OCI-LY7 (cell line): ENCODE measurements around the gene KLHL3.

Source experiments
- CTCF ChIP-seq: fragments of 200-600 bp; sonication (generic); conservative IDR thresholded peaks from 2 replicates; pipeline ENCODE4 v1.5.1; 2014; ENCODE audit warnings: mild to moderate bottlenecking, antibody characterized with exemption, low read length, moderate library complexity, mixed read lengths
- EZH2phosphoT487 ChIP-seq: fragments of 200-600 bp; sonication (generic); IDR thresholded peaks from 2 replicates; pipeline ENCODE4 v1.6.1; 2018; ENCODE audit warnings: low read depth, borderline replicate concordance, mild to moderate bottlenecking, mixed run types, antibody characterized with exemption, low read length, moderate library complexity, mixed read lengths

GRCh38 chr5:137627293-137627692, 108.6 kb downstream of the KLHL3 start:
- no peak for TF ChIP-seq CTCF
- no peak for TF ChIP-seq EZH2phosphoT487
